ENCODE measurements around the gene ADAMTS5. TPM values are rescaled to one million over a fixed set of nuclear protein-coding genes. Genes with fewer than 3 reads are reported as not detected.

ADAMTS5 gene
- 27.5 TPM for total RNA-seq

DNA sequence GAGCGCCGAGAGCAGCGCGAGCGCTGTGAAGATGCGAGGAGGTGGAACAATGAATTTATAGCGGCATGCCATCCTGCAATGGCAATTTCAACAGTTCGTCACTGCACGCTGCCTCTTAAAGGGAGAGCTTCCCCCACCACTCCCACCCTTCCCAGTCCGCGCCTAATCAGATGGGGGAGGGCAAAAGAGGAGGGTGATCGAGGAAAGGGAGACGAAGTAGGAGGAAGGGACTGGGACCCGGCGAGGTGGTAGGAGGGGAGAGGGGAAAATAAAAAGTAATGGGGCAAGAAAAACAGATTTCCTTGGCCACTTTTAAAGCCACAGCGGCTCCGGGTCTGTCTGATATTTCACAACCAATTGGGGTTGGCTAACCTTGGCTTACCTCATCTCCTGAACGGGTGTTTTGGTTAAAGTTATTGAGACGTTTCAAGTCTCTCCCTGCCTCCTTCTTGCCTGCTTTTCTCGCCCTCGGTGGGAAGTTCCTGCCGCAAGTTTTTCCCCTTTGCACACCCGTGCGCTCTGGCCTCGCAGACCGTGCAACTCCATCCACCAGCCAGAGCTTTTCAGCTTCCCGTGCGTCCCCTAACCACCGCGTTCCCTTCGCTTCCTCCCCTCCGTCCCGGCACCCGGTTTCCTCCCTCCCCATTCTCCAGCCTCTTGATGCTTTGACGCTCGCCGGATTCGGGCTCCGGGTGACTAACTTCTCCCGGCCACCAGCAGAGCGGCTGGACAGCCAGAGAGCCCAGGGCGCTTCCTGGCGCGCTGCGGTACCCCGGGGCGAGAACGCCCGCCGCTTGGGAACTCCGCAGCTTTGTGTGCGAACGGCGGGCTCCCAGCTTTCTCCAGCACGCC, at the start of gene ADAMTS5:
ADAMTS5 (minus strand) TSS at position 27 of the 852 bp plus-strand sequence. CDS start 697 bp downstream, outside the sequence.
- peak within 1 kb of the TSS; percentile 45 to 60 for H3K27ac ChIP-seq

DNA sequence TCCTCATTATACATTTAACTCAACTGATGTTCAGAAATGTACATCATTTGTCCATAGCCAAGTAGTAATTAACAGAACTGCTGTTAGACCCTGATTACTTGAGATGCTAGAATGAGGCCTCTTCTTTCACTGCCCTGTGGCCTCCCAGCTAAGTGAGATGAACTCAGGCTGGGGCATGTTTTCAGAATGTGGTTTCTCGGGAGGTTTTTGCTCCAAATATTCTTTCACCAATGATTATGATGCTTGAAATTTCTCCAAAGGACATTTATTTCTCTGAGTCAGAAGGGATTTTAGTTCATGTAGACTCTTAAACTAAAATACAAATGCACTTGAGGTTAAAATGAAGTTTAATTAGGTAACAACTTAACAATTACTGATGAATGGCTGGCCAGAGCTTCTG, 34.6 kb upstream of the ADAMTS5 start:
- no peak overlapping the region for H3K4me3 ChIP-seq
- intact Hi-C loops (cut with DNase I), result no loop called here
- no peak overlapping the region for H3K27ac ChIP-seq
- no peaks in the 10 kb centered on the region for H3K36me3 ChIP-seq
- TF ChIP-seq, protein P1, sequence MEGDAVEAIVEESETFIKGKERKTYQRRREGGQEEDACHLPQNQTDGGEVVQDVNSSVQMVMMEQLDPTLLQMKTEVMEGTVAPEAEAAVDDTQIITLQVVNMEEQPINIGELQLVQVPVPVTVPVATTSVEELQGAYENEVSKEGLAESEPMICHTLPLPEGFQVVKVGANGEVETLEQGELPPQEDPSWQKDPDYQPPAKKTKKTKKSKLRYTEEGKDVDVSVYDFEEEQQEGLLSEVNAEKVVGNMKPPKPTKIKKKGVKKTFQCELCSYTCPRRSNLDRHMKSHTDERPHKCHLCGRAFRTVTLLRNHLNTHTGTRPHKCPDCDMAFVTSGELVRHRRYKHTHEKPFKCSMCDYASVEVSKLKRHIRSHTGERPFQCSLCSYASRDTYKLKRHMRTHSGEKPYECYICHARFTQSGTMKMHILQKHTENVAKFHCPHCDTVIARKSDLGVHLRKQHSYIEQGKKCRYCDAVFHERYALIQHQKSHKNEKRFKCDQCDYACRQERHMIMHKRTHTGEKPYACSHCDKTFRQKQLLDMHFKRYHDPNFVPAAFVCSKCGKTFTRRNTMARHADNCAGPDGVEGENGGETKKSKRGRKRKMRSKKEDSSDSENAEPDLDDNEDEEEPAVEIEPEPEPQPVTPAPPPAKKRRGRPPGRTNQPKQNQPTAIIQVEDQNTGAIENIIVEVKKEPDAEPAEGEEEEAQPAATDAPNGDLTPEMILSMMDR (IDR thresholded peaks at IDR 0.05), result no peak
- no peak for DNase-seq (ENCODE audit: low spot score in 2 of 2)
- no peaks in the 10 kb centered on the region for H3K27me3 ChIP-seq
- no peaks in the 10 kb centered on the region for H3K4me1 ChIP-seq
- H3K9me3 ChIP-seq, result no peaks in the 10 kb centered on the region

More for the DNA sequence above, at the start of gene ADAMTS5:
- peak in 1 of 2 donors; percentile 70 for DNase-seq (ENCODE audit: low spot score in 2 of 2)
- peak within 1 kb of the TSS; percentile 60 to 72 for H3K4me3 ChIP-seq
- peaks cover 8% of the 10 kb centered on the region for H3K27me3 ChIP-seq
- TF ChIP-seq, protein P1 (IDR thresholded peaks at IDR 0.05), result no peak
- intact Hi-C loops (cut with DNase I), result no loop called here
- no peaks in the 10 kb centered on the region for H3K9me3 ChIP-seq
- H3K4me1 ChIP-seq, result peaks cover 5 to 8% of the 10 kb centered on the region in 2 donors
- no peaks in the 10 kb centered on the region for H3K36me3 ChIP-seq

DNA sequence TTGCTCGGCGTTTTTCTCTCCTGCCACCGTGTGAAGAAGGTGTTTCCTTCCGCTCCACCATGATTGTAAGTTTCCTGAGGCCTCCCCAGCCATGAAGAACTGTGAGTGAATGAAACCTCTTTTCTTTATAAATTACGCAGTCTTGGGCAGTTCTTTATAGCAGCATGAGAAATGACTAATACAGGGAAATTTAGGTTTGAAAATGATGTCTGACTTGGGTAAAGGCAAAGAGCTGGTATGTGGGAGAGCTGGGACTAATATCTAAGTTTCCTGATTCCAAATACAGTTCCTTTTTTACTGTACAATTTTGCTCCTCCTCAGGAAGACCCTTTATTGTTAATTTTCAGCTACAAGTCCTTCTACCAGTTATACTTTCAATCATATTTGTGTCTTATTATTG, 16.7 kb upstream of the ADAMTS5 start:
- intact Hi-C loops (cut with DNase I), result no loop called here
- no peak for DNase-seq (ENCODE audit: low spot score in 2 of 2)
- TF ChIP-seq, protein P1 (IDR thresholded peaks at IDR 0.05), result no peak

DNA sequence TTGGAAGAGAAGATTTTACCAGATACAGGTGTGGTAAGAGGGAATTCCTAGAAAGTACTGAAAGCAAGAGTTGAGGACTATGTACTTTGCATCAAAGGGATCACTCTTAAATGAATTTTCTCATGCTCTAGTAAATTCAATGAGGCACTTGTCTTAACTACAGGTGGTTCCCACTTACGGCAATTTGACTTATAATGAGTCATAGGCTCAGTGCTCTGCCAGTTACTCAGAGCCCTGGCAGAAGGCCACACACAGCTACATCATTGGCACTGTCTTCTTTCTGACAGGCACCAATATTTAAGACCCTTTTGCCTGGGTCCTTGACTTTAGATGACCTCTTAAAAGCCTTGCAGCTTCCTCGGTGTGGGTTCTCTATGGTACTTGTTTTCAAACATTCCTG, 15.9 kb upstream of the ADAMTS5 start:
- no peaks in the 10 kb centered on the region for H3K36me3 ChIP-seq
- H3K27ac ChIP-seq, result no peak overlapping the region
- no peaks in the 10 kb centered on the region for H3K4me1 ChIP-seq
- intact Hi-C loops (cut with DNase I), result no loop called here
- H3K4me3 ChIP-seq, result no peak overlapping the region
- H3K9me3 ChIP-seq, result no peaks in the 10 kb centered on the region
- no peak for DNase-seq (ENCODE audit: low spot score in 2 of 2)
- TF ChIP-seq, protein P1 (IDR thresholded peaks at IDR 0.05), result no peak
- no peaks in the 10 kb centered on the region for H3K27me3 ChIP-seq

More for the DNA sequence above, 16.7 kb upstream of the ADAMTS5 start:
- no peaks in the 10 kb centered on the region for H3K9me3 ChIP-seq
- no peak overlapping the region for H3K27ac ChIP-seq
- H3K4me3 ChIP-seq, result no peak overlapping the region
- H3K4me1 ChIP-seq, result no peaks in the 10 kb centered on the region
- H3K27me3 ChIP-seq, result no peaks in the 10 kb centered on the region
- no peaks in the 10 kb centered on the region for H3K36me3 ChIP-seq

DNA sequence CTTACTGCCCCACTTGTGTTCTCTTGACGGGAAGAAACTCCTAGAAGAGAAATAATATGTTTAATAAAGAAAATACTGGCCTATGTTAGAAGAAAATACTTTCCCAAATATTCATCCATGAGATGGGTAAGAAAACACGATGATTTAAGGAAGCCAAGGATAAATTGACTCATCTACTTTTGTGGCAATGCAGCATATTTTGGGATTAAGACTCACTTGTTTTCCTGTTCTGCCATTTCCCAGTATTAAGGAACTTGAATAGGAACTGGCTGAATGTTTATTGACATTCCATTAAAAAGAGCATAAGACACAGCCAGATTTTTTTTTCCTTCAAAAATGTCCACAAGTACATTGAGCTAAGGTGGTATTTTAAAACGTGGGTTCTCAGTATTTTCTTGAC, 10.9 kb upstream of the ADAMTS5 start:
- intact Hi-C loops (cut with DNase I), result no loop called here
- no peaks in the 10 kb centered on the region for H3K4me1 ChIP-seq
- H3K36me3 ChIP-seq, result no peaks in the 10 kb centered on the region
- no peak overlapping the region for H3K27ac ChIP-seq
- H3K4me3 ChIP-seq, result no peak overlapping the region
- TF ChIP-seq, protein P1 (IDR thresholded peaks at IDR 0.05), result no peak
- H3K9me3 ChIP-seq, result no peaks in the 10 kb centered on the region
- H3K27me3 ChIP-seq, result no peaks in the 10 kb centered on the region
- DNase-seq (ENCODE audit: low spot score in 2 of 2), result no peak

All from ascending aorta (tissue), 2 donors.